Cerebellar nuclear complex (tissue), 1 donor: Measurements from ENCODE around the gene TEPSIN.

ENCODE experiments used
- DNase-seq, 2 experiments: peaks; one replicate each; lab custom pipeline; 2025; lab: John Stamatoyannopoulos, UW

TEPSIN gene, protein sequence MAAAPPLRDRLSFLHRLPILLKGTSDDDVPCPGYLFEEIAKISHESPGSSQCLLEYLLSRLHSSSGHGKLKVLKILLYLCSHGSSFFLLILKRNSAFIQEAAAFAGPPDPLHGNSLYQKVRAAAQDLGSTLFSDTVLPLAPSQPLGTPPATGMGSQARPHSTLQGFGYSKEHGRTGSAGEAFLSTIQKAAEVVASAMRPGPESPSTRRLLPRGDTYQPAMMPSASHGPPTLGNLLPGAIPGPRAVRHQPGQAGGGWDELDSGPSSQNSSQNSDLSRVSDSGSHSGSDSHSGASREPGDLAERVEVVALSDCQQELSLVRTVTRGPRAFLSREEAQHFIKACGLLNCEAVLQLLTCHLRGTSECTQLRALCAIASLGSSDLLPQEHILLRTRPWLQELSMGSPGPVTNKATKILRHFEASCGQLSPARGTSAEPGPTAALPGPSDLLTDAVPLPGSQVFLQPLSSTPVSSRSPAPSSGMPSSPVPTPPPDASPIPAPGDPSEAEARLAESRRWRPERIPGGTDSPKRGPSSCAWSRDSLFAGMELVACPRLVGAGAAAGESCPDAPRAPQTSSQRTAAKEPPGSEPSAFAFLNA

DNA sequence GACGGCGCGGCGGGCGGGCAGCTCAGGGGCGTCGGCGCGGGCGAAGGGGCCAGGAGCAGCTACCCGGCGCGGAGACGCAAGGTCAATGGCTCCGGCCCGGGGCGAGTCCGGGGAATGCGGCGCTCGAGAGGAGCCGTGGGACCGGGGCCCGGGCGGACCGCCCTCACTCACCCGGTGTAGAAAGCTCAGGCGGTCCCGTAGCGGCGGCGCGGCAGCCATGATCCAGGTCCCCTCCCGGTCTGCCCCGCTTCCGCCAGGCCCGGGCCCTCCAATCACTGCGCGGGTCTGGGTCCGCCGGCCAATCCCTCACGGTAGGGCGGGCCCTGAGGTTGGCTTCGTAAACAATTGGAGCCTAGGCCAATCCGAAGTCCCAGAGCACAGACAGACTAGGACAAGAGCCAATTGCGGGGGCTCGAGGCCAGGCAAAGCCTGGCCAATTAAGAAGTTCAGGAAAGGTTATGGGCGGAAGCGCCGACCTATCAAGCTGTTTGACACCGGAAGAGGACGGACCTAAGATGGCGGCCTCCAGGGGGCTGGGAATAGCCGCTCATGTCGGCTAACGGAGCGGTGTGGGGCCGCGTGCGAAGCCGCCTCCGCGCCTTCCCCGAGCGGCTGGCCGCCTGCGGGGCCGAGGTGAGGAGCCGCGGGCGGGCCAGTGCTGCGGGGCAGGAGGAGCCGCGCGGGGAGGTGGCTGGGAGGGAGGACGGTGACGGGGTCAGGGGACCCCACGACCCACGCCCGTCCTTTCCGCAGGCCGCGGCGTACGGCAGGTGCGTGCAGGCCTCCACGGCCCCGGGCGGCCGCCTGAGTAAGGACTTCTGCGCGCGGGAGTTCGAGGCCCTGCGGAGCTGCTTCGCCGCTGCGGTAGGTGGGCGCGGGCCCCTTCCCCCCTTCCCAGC is at the start of gene TEPSIN, which contains the start of gene NDUFAF8:
Gene TEPSIN (minus strand): TSS at position 241 of the 899 bp plus-strand sequence. CDS start 22 bp downstream, at position 219.
Gene NDUFAF8 (plus strand): TSS at position 504 of the 899 bp plus-strand sequence. CDS start 46 bp downstream, at position 550.
- peak; percentile 97 for DNase-seq

DNA sequence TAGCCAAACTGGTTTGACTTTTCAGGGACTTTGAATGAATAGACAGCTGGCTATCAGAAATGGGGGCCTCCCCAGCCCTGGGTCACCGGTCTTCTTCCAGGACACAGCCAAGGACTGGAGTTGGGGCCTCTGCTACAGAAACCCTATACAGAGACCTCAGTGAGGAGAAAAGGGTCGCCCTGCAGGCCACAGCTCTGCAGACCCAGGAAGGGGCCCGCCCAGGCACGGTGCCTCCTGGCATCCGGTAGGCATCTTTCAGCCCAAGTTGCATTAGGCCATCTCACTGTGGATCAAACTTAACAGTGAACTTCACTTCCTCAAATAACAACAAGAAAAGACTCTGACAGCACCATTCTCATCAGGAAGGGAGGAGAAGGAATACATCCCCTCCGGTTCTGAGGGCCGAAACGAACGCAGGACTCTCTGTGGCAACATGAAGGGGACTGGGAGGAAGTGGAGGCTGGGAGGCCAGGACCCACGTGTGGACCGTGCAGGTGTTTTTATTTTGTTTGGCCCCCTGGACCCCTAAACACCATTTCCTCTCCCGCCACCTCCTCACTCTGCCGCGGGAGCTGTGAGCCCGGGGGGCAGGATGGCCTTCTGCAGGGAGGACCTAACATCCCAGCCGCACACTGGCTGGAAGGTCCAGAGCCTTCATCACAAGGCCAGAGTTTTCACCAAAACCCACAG is 49.0 kb upstream of the TEPSIN start:
- no peak for DNase-seq

DNA sequence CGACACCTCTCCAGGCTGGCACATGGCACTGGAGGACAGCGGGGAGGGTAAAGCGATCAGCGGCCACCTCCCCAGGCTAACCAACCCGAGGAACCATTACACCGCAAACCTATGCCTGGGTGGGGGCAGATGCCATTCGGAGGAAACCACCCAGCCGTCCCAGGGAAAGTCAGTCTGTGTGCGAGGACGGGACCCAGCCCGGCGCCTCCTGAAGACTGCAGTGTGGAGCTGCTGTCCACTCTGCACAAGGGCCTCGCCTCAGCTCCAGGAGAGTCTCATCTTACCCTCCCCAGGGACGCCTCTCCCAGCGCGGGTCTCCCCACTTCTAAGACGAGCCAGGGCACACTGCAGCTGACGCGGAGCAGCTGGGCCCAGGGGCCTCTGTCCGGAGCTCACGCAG is 48.3 kb upstream of the TEPSIN start:
- no peak for DNase-seq

DNA sequence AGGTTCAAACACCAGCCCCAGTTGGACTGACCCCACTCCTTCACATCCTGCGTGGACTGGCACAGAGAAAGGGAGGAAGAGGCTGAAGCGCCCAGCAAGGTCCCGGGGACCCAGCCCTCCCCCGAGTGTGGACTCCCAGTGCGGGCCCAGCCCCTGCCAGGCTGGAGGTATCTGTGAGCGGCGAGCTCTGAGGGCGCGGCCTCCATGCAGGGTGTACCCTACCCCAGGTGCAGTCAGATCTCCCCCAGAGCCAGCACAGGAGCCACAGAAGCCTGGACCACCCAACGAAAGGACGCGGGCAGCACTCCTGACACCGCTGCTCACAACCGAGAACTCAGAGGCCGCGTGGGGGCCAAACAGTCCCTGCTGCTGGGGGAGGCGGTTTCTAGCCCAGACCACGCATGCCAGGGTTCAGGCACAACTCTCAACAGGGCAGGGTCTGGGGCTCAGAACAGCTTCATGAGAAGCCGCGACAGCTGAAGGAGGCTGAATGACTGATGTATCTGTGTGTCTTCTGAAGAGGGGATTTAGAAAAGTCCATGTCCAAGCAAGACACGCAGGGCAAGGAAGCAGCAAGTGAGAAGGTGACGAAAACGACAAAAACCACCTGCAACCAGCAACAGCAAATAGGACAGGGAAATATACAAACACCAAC is 47.8 kb upstream of the TEPSIN start:
- DNase-seq: no peak

DNA sequence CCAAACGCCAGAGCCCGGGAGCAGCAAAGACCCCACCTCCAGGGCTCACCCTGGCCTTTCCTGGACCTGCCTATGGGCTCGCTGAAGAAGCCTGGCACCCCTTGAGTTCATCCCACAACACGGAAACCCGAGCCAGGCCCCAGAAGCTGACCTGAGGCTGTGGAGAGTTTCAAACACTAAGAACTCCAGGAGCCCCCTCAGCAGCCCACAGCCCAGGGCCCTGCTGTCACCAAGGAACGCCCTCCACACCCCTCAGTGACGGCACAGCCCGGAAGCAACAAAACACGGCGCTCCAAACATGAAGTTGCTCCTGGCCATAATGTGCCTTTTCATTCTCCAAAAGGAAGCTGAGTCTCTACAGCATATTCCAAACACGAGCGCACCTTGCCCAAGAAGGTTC is 47.0 kb upstream of the TEPSIN start:
- DNase-seq: no peak

DNA sequence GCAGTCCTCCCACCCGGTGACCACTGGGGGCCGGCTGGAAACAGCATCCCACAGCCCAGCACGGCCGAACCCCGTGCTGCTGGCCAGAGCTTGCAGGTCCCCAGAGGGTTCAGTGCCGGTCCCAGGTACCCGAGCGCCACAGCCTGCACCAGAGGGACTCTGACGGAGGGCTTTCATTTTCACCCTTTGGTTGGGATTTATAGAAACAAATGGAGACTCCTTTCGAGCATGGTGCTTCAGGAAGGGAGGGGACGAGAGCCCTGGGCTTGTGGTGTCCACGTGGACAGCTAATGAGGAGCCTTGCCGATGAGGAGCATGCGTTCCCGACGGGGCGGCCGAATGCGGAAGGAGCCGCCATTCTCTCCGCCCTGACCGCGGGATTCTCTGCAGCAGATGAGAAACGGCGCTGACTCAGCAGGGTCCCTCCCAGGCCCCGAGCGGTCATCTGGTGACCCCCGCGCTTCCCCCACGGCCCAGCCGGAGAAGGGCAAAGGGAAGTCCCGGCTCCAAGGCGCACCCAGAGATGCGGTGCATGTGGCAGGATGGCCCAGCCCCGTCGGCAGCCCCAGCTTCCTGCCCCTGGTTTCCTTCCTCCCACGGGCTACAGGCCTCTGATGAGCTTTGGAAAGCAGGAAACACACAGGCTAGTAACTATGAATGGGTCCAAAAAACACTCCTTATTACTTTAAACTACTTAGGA is 46.5 kb upstream of the TEPSIN start:
- DNase-seq: no peak

DNA sequence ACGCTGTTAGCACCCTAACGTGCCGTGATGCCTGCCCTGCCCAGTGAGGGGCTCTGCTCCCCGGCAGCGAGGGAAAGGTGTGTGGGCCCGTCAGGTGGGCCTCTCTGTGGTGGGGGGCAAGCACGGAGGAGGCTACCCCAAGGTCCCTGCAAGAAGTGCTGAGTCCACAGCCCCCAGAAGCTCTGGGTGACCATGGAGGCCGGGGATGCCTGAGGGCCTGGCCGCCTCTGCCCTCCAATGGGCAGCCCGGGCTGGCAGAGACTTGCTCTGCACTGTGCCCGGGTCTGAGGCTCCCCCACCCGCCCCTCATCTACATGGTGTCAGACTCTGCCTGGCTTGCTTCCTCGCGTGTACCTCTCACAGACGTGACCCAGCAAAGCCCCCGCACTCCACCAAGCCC is 44.0 kb upstream of the TEPSIN start:
- no peak for DNase-seq

DNA sequence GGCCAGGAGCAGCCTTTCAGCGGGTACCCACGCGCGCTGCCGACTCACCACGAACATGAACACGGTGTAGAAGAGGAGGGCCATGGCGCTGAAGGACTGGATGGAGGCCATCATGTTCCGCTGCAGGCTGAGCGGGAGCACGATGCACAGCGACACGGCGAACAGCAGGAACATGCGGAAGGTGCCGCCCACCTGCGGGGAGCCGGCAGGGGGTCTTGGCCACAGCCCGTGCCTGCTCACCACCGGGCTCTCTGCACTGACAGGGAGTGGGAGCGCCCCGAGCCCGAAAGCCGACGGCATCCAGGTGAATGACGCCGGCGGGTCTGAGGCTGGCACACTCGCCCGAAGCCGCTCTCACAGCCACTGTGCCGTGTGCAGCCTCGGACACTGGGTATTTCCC is 43.3 kb upstream of the TEPSIN start:
- no peak for DNase-seq

DNA sequence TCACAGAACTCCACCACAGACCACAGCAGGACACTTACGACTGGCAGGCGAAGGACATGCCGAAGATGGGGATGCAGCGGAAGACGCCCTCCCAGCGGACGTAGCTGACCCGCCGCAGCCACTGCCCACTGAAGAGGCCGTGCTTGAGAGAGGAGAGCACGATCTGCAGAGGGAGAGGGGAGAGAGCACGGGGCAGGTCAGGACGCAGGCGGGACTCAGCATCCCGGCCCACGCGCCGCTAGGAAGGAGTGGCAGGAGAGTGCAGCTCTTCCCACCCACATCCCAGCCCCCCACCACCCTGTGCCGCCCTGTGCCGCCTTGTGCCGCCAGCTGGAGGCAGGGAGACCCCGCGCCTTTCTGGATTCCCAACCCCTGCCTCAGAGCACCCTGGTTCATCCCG is 41.7 kb upstream of the TEPSIN start:
- DNase-seq: no peak

DNA sequence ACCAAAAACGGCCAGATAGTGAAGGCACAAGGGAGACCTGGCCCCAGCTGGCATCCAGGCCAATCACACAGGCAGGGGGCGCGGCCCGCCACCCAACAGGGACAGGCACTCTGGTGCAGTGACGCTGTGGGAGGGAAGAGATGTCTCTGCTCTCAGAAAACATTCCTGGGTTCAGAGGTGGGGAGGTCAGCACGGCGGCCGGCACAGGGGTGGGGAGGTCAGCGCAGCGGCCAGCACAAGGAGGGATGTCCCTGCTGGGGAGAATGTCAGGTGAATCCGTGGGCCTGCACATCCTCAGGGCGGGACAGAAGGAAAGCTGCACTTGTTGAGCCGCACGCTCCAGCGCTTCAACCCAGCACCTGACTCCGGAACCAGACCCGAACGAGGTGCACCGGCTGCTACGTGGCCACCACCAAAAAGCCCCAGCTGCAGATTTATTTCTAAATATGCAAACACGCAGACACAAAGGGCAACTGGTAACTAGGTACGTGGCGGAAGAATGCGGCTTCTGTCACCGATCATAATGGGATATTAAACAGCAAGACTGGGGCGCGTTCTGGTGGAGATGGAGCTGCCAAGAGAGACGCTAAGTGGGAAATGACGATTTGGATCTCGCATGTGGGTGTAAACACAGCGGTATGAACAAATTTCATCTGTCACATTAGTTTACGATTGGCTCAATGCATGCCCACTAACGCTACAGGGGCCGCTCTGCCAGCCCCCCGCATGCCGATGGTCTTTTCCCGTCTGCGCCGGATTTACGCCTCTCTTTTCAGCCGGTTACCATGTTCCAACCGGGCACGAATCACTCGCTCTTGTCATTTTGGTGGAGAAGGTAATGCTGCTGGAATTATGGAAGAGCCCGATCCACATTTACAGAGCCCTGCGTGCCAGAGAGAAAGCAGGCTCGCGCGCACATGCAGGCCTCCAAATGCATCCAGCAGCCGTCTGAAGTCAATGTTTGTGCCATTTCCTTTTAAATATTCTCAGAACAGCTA is 40.7 kb upstream of the TEPSIN start:
- DNase-seq: no peak

DNA sequence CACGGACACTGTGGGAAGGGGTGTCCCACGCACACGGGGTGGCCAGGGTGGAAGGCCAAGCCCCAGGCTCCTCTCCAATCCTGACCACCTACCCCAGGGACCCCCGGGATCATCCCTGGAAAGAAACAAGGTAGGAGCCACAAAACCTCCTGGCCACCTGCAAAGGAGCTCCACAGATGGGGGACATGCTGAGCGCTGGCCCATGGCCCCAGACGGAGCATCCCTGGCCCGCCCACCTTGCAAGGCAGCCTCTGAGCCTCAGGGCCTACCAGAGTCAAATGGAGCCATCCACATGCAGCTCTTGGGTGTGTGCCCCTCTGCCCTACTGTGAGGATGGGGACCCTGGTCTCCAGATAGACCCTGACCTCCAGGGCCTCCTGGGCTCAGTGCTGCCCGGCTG is 40.0 kb upstream of the TEPSIN start:
- no peak for DNase-seq

DNA sequence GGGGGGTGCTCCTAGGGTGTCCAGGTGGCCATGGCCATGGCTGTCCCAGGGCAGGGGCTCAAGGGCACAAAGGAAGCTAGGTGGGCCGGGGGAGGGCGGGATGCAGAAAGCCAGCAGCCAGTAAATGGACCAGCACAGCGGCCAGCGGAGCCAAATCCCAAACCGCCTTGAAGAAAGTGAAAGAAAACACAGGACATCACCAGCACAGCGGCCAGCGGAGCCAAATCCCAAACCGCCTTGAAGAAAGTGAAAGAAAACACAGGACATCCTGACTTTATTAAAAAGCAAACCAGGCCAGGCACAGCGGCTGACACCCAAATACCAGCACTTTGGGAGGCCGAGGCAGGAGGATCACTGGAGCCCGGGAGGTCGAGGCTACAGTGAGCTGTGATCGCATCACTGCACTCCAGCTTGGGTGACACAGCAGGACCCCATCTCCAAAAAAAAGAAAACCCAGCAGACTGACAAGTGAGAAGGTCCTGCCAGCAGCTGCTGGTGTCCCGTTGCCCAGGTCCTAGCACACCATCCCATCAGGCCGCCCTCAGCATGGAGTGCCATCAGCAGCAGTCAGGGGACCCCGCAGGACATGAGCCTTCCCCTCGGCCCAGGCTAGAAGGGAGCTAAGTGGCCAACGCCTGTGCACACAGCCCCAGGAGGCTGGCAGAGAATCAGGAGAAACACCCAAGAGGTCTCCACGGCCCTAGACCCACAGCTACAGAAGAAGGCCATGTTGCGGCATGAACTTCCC is 39.3 kb upstream of the TEPSIN start:
- no peak for DNase-seq

DNA sequence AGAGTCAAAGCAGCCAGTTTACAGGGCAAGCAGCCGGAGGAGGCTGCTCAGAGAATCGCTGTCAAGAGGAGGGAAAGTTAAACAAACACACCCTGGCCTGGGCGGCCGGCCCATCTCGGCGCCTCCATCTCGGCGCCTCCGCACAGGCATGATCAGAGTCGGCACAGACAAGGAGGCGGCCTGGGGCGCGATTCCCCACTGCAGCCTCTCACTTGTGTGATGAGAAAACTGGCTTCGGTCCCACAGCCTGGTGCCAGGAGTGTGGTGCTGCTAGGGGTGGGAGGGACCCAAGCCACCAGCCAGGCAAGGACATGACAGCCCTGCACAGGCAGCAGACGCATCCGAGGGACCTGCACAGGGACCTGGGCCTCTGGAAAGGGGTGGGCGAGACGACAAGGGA is 38.6 kb upstream of the TEPSIN start:
- no peak for DNase-seq

DNA sequence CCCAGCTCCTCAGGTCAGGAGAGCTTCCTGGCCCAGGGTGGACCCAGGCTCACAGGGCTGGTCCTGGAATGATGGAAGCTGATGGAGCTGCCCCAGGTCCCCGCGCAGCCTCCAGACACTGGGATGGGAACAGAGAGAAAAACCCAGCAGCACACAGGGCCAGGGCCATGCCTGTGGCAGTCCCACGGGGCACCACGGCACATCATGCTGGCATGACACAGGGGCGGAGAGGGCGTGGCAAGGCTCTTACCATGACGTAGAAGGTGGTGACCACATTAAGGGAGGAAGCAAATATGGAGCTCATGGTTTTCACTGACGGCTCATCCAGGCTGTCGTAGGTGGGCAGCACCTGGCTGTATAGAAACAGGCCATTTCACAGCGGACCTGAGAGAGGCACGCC is 37.9 kb upstream of the TEPSIN start:
- DNase-seq: no peak

DNA sequence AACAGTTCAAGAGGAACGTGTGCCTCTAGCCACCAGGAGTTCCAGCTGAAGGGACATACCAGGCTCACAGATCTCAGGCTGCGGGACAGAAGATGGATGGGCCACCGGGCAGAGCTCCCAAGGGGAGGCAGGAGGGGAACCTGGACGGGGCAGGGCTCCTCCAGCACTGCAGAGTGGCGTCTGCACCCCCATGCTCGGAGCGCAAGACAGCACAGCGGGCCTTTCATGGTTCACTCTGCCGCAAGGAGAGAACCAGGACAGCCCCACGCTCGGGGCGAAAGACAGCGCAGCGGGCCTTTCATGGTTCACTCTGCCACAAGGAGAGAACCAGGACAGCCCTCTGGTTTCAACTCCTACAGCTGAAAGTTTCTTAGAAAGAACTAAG is 35.6 kb upstream of the TEPSIN start:
- no peak for DNase-seq

DNA sequence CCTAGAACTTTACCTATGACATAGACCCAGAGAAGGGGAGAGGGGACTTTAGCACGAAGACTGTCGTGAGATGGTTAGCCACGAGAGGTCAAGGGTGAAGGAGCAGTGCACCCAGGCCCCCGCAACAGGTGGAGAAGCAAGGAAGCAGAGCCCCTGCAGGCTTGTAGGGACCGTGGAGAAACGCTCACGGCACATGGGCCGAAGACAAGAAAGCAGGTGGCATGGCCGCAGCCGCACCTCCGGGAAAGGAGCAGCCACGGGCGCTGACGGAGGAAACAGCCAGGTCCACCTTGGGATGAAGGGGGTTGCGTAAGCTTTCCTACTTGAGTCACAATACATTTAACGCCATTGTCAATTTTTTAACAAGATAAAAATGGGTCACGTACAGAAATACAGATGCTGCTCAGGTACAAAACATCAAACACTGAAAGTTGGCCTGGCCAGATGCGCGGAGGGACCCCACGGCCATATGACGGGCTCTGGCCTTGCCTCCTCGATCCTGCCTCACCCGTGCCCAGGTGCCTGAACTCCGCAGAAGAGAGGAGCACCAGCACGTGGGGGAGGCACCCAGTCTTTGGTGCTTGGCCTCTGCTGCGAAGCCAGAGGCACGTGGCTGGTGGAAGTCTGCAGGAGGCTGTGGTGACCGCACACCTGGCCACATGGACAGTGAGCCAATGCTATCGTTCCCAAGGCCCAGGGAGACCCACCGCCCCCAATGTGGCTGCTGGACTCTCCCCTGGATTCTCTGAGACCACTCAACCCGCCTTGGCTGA is 35.0 kb upstream of the TEPSIN start:
- no peak for DNase-seq

DNA sequence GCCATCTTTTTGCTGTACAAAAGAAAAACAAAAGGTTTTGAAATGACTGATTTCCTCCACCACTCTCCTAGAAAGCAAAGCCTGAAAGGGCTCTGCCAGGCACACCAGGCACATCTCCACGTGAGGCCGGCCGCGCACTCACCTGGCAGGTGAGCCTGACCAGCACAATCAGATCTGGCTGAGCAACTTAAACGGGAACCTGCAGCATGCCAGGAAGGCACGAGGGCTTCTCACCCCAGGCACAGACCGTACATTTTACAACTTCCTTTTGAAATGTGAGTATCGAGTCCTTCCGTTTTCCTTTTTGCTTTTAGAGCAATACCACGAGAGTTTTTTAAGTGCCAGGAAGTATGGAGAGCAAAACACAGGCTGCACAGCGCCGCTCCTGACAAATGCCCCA is 33.8 kb upstream of the TEPSIN start:
- no peak for DNase-seq

DNA sequence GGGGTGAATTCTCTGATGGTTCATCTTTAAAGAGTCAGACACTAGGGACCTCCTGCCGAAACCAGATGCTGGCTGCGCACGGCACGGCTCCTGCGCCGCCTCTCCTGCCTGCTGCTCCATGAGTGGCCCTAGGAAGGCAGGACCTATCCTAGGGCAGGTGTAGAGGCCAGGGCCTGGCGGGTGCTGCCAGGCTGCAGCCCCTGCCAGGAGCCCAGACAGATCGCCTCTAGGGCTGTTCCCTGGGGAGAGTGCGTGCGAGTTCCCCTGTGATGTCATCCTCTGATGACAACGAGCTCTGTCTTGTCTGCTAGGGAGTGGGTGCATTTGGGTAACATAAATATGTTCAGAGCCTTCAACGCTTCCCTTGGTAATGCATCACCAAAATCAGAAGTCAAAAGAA is 32.4 kb upstream of the TEPSIN start:
- DNase-seq: no peak
